Kidney epithelial cell (primary cell): ENCODE measurements around the gene SPATA3. TPM values are rescaled to one million over a fixed set of nuclear protein-coding genes. Genes with fewer than 3 reads are reported as not detected.
"Not testable (repeated sequence)": the region's sequence is repeated elsewhere in the genome, so short reads cannot be mapped to it uniquely, and the experiment has no call there.

Experiments used
- DNase-seq: peaks from one replicate; pipeline ENCODE4 v3.0.0-alpha.2; 2010; ENCODE audit warnings: low read depth
- H3K27me3 ChIP-seq: 2 replicates; pipeline ENCODE4 v1.6.0; 2011; ENCODE audit warnings: low read length; ENCODE audit not compliant: control insufficient read depth, insufficient read depth
- H3K36me3 ChIP-seq: 2 replicates; pipeline ENCODE4 v1.5.1; 2011; ENCODE audit warnings: low read length; ENCODE audit not compliant: control insufficient read depth, insufficient read depth
- H3K4me3 ChIP-seq: 2 replicates; pipeline ENCODE4 v1.5.1; 2011; ENCODE audit warnings: low read depth, mild to moderate bottlenecking, control low read depth, low read length
- CTCF ChIP-seq: IDR thresholded peaks from 2 replicates; pipeline ENCODE4 v1.5.1; 2011; ENCODE audit warnings: mild to moderate bottlenecking, moderate library complexity, low read length, control low read depth, inconsistent platforms; ENCODE audit not compliant: insufficient read depth, poor library complexity, severe bottlenecking
- total RNA-seq: library from RNA; depleted of rRNA; stranded (reverse); fragments of >200 nt; gene quantifications from 2 replicates; pipeline ENCODE4 v1.2.3, GENCODE V29; 2015

The SPATA3 gene
- total RNA-seq, 1 donor from 2014 or later = not detected

DNA sequence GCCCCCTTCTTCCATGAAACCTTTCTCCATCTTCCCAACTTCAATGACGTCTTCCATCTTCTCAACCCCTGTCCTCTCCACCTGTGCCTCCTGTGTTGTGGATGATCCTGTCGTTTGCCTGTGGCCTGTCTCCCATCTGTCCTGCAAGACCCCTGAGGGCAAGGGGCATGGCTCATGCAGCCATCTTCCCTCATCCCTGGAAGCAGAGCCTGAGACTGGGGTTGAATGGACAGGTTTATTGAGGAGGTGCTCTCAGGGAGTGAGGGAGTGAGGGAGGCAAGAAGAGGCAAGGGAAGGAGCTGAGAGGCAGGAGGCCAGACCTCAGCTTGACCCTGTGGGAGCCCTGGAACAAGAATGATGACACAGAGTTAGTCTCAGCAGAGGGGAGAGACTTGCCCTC is 7.3 kb downstream of the SPATA3 start:
- no peak overlapping the region for H3K4me3 ChIP-seq
- peaks cover 17% of the 10 kb centered on the region for H3K27me3 ChIP-seq
- DNase-seq = no peak
- H3K36me3 ChIP-seq = no peaks in the 10 kb centered on the region
- TF ChIP-seq CTCF = no peak

- not testable (repeated sequence) for H3K36me3 ChIP-seq, DNase-seq, H3K4me3 ChIP-seq
- peaks cover 25% of the 10 kb centered on the region for H3K27me3 ChIP-seq
These were observed 9.0 kb downstream of the SPATA3 start for GRCh38 chr2:231004930-231005329.

- Histone ChIP-seq H3K36me3 (no peaks in the 10 kb centered on the region), H3K27me3 (peaks cover 27% of the 10 kb centered on the region), H3K4me3 (no peak overlapping the region)
- no peak for TF ChIP-seq CTCF
- DNase-seq = no peak
These were observed 11.6 kb downstream of the SPATA3 start for GRCh38 chr2:231007286-231008098.

DNA sequence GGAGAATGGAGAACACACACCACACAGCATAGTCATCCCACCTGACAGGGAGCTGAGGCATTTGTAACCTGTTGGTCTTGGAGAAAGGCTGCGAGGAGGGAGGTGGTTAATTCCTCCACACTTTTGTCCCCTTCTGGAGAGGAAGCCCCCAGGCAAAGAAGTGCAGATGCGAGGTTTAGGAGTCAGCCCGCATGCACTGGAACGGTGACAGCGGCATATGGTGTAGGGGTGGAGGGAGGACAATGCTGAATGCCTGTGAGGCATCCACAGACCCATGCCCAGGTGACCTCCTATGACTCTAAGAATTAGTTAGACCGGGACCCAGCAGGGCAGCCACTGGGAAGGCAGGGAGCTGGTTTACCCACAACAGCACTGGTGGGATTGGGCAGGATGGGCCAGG is 12.2 kb downstream of the SPATA3 start:
- H3K36me3 ChIP-seq = no peaks in the 10 kb centered on the region
- H3K4me3 ChIP-seq = no peak overlapping the region
- H3K27me3 ChIP-seq = peaks cover 27% of the 10 kb centered on the region
- TF ChIP-seq CTCF = no peak
- DNase-seq = no peak

GRCh38 chr2:231009236-231009919 is 13.5 kb downstream of the SPATA3 start:
- DNase-seq = no peak
- Histone ChIP-seq H3K27me3 (peaks cover 24% of the 10 kb centered on the region), H3K4me3 (no peak overlapping the region), H3K36me3 (no peaks in the 10 kb centered on the region)
- TF ChIP-seq CTCF = no peak

DNA sequence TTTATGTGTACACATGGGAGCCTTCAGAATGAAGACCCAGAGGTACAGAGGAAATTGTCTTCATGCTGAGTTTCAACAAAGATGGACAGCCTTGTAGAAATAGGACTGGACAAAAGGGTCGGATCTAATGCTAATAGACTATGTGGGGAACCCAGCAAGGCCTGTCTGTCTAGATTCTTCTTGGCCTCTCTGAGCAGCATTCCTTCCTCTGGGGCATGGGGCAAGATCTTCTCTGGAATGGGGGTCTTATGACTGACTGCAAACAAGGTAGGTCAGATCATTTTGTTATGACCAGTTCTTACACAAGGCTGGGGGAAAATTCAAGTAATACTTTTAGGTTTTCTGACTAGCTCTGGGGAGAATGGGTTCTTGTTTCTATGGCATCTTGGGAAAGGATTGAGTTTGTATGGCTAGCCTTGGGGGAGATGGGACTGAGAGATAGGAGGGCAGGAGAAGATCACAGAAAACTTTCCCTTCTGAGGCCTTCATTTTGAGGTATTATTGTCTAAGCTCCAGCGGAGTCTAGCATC is 14.3 kb downstream of the SPATA3 start:
- H3K4me3 ChIP-seq = no peak overlapping the region
- no peak for TF ChIP-seq CTCF
- no peaks in the 10 kb centered on the region for H3K36me3 ChIP-seq
- DNase-seq = no peak
- peaks cover 28% of the 10 kb centered on the region for H3K27me3 ChIP-seq
